Transverse colon (tissue), 4 donors: ENCODE data around the gene SYTL4.

ENCODE experiments used
- CTCF ChIP-seq, 5 experiments: fragments of 200-600 bp in 3 of 5; fragments of 450-650 bp in 2 of 5; sonication (generic) in 3 of 5; IDR thresholded peaks; 1 replicate in 2 of 5; 2 replicates in 3 of 5; pipeline ENCODE4 v1.5.1; 2016 to 2017; ENCODE audit warnings: antibody characterized with exemption in 5 of 5, inconsistent platforms in 3 of 5, mild to moderate bottlenecking in 2 of 5, moderate library complexity in 1 of 5
- POLR2AphosphoS5 ChIP-seq, 3 donors: sonication (generic); formaldehyde crosslinking; IDR thresholded peaks; one replicate each; pipeline ENCODE4 v1.6.1; 2016; ENCODE audit warnings: antibody characterized with exemption in 3 of 3

- TF ChIP-seq CTCF (IDR thresholded peaks at IDR 0.05) (no peak), POLR2AphosphoS5 (IDR thresholded peaks at IDR 0.05) (no peak)
Measured at GRCh38 chrX:100635989-100636320, 96.0 kb downstream of the SYTL4 start.
